ENCODE results near the gene MCIDAS.

MCIDAS gene

DNA sequence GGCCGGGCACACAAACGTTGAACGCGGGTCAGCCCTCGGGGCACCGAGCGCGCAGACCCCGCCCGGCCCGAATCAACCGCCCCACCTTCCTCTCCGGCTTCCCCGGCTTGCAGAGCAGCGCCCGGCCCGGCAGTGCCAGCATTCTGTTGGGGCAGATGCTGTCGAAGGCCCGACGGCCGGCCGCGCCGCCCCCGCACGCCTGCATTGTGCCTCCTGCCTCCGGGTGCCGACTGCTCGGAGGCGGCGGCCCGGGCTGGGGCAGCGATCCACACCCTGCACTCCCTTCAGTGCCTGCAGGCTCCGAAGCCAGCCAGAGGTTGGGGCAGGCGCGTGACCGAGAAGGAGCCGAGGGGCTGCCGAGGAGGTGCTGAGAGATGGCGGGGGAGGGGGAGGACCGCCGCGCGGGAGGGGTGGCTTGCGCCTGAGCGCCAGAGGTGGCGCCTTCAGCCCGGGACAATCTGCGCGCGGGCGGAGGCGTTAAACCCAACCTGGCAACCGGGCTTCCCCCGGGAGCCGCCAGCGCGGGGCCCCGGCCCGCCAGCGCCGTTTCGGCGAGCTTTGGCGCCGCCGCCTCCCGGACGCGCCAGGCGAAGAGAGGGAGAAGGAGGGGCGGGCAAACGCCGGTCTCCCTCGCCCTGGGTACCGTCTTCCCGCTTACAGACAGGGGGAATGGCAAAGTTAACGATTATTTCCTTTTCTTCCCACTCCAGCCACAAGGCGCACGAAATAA lies at the start of gene MCIDAS:
TSS of gene MCIDAS (minus strand) at position 382 of the 730 bp plus-strand sequence. CDS start at position 205, 177 bp downstream.
- no peak for DNase-seq (ENCODE audit: low read depth)

DNA sequence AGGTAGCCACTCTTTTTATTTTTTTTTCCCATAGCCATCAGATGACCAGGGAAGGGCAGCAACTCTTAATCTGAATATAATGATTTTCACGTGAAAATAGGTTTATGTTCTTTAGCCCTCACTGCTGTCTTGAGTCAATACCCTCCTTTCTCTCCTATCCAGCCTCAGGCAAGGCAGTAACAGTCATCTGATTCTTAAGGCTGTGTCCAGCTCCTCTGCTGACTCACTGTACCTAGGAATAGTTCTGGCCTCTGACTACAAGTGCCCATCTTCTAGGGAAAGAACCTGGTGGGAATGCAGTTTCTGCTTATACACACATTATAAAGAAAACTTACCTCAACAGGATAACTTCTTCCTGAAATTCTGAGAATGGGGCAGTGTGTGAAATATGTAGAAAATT lies 49.7 kb upstream of the MCIDAS start:
- DNase-seq (ENCODE audit: low read depth) = no peak

DNA sequence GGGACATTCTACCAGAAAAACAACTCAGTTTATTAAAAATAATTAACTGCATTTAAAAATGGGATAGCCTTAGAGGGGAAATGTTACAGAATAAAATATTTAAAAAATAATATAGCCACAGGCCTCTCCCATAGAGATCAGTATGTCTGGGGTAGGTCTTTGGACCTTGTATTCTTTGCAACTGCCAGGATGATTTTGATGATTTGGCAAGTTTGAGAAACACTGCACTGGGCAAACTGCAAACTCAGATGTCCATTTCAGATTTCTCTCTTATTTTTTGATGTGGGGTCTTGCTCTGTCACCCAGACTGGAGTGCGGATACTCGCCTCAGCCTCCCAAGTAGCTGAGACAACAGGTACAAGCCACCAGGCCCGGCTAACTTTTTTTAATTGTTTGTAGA lies 31.2 kb upstream of the MCIDAS start:
- no peak for DNase-seq (ENCODE audit: low read depth)

DNA sequence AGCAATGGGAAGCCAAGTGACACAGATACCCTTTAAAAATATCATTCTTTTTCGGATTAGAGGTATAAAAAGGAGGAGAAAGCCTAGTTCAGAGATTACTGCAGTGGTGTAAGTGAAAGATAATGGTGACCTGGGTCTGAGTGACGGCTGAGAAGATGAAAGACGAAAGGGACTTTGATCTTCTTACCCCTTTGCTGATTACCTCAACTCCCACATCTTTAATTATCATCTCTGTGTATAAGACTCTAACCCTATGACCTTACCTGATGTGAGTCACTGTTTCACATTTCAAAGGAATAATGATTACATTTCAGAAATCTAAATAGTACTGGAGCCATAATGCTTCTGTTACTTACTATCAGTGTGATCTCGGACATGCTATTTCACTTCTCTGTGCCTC lies 27.7 kb upstream of the MCIDAS start:
- DNase-seq (ENCODE audit: low read depth) = no peak

DNA sequence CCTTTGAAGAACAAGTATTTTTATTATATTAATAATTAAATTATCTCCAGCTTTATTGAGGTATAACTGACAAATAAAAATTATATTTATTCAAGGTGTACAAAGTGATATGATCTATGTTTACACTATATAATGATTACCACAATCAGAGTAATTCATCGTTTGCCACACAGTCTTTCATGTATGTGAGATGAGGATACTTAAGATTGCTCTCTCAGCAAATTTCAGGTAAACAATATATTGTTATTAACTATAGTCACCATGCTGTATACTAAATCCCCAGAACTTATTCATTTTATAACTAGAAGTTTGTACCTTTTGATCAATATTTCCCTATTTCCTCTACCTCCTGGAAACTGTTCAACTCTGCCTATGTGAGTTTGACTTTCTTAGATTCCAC lies 22.9 kb upstream of the MCIDAS start:
- no peak for DNase-seq (ENCODE audit: low read depth)

DNA sequence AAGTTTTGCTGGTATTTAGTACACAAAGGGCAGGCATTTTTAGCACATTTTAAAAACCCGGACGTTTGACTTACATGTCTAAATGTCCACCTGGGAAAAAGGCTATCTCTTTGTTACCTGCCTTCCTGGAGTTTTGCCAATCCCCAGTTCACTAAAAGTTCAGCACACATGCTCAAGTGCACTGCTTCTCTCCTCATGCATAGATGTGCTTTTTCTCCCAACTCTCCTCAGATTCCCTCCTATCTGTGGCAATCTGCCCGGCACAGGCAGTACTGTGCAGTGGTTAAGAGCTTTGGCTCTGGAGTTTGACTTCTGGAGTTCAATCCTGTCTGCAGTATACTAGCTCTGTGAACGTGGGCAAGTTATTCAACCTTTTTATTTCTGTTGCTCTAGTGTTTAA lies 14.6 kb upstream of the MCIDAS start:
- DNase-seq (ENCODE audit: low read depth) = no peak

DNA sequence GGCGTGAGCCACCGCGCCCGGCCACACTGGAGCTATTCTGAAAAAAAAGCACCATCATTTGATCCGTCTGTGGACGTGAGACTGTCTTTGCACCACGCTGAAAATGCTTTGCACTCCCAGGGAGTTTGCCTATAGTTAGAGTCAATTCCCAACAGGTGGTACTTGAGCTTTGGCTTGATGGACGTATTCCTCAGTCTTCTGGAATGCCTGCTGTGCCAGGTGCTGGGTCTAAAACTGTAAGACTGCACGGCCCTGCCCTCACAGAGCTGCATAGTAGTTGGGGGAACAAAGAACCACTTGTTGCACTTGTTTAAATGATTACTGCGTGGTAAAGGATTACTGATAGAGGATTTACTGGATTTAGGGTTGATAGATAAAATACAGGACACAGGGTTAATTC lies 9.7 kb upstream of the MCIDAS start:
- no peak for DNase-seq (ENCODE audit: low read depth)

DNA sequence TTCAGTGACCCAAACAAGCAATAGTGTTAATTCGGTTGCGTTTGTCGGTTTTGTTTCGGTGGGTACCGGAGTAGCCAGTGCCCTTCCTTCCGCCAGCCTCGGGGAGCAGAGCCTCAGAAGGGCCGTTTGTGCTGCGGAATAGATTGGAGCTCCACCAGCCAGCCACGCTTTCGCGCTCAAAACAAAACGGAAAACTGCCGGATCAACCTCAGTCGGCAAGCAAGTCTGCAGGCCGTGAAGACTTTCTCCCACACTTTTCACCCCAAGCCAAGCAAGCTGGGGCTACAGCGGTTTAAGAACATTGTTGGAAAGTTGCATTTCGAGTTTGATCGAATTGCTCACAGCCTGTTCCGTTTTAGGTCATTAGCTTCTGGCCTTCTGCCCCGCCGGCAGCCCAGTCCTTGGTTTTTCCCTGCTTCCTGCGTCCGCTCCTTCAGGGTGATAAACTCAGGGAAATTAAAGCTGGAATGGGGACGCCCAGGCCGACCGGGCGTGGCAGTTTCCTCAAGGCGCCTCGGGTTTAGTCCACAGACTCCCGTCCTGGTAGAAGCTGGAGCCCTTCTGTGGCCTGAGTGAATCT lies 7.1 kb upstream of the MCIDAS start:
- DNase-seq (ENCODE audit: low read depth) = no peak

DNA sequence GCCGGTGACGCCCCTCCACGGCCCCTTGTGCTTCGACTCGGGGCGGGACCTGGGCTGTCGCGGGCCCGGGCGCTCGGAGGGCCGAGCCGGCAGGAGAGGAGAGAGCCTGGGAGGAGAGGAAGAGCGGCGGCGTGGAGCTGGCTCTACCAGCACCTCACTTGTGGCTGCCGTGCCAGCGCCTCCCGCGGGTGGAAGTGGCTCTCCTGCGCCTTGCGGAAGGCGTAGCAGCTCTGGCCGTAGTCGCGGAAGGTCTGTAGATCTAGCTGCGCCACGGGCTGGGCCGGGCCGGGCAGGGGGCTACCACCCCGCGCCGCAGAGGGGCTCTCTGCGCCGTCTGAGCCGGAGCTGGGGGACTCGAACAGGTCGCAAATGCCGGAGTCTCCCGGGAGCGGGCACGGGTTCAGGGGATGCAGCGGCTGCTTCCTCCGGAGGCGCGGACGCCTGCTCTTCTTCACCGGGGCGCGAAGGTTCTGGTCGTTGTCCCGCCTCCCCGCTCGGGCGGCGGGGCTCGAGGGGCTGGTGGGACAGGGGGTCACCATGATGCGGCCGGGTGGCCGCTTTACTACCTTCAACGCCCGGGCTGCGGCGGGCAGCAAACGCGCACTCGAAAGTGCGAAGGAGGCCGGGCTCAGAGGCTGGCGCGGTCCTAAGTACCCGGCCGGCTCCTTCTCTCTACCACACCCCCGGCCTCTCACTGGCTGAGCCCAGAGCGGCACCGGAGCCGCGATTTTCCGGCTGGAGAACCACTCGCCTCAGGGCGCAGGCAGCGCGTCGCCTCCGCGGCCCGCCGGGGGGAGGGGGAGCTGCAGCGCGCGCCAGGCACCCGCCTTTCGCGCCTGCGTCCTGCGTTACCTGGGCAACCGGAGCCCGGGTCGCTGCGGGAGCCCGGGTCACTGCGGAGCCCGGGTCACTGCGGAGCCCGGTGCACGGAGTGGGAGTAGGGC lies 6.1 kb upstream of the MCIDAS start, which contains the start of gene CCNO:
TSS of gene CCNO (minus strand) at position 624 of the 944 bp plus-strand sequence. CDS start at position 539, 85 bp downstream.
- DNase-seq (ENCODE audit: low read depth) = no peak

DNA sequence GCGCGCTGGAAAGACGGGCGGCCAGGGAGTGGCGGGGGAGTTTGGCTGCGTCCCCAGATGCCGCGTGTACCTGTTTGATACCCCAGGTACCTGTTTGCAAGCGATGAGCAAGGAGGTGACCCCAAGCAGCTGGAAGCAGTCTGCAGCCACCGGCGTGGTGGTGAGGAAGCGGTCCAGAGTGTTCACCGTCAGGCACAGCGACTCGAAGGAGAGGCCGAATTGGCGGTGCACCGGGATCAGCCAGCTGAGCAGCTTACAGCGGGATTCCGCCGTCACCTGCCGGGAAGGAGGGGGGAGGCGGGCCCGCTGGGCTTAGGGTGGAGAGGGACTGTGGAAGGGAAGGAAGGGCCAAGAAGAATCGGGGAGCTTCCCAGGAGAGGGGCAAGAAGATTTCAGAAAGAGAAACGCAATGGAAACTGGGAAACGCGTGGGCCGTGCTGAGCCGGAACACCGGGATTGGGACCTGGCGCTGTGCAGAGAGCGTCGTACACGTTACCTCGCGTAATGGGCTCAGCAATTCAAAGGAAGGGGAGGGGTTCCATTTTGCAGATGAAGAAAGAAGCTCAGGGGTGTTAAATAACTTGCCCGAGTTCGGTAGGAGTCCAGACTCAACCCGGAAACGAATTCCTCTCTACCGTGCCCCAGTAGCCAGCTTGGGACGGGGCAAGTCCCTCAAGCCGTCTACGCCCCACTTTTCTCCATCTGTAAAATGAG lies 5.3 kb upstream of the MCIDAS start:
- no peak for DNase-seq (ENCODE audit: low read depth)

DNA sequence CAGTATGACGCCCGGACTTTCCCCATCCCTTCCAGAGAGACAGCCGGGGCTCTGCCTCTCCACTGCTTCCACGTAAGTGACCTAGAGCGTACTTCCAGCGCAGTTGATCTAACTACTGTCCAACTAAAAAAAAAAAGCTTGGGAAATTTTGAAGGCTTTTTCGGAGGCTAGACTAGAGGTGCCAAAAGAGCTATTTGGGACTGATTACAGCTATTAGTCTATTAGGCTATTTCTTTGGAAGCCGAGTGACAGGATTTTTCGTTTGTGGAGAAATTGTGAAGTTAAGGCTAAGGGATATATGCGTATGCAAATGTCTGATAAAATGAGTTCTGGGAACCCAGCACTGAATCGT lies 4.8 kb upstream of the MCIDAS start:
- DNase-seq (ENCODE audit: low read depth) = no peak

DNA sequence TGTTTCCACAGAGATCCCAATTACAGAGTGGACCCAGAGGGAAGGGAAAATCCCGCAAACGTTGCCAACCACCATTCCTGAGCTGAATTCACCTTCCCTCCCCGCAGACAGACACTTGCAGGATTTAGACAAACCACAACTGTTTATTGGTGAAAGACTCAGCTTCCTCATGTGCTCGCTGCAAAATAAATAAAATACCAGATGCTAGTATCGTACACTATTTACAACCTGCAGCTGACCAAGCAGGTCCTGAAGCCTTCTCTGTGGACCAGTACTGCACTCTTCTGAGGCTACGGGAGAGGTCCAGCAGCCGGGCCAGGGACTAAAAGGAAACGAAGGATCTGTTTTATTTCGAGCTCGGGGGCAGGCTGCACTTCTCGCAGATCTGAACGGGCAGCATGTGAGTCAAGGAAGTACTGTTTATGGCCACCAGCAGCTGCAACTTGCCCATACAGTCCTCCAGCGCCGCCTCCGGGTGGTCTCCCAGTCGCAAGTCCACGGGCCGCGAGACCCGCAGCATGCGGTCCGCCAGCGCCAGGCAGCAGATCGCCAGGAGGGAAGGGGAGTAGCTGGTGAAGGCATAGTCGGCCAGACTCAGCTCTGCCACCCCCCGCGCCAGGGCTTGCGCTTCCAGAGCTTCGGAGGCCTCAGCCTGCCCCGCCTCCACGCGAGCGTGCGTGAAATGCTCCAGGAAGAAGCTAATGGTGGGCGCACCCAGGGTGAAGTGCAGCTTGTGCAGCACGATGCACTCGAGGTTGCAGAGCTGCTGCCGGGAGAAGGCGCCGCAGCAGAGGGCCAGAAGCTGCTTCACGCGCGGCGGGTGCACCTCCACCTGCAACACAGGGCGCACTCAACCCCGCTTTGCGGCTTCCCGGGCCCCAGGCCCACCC lies 4.2 kb upstream of the MCIDAS start:
- no peak for DNase-seq (ENCODE audit: low read depth)

DNA sequence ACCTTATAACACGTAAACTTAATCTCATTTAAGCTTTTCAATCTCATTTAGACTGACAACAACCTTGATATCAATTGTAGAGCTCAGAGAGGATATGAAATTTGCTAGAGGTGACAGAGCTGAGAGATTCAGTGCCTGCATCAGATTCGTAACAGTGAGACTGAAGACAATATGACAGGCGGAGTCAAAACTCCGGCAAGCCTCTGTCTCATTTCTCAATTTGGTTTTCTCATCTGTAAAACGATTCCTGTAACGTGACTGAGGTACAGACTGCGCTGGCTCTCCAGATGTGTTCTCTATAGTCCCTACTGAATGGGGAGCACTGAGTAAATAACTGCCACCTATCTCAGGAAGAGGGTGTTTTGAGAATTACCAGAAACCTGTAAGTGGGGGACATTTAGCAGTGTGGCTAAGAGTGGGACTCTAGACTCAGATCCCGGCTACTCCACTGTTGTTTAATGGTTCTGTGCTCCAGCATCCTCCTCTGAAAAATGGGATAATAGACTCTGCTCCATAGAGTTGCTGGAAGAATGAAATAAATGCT lies 3.0 kb upstream of the MCIDAS start:
- DNase-seq (ENCODE audit: low read depth) = no peak

DNA sequence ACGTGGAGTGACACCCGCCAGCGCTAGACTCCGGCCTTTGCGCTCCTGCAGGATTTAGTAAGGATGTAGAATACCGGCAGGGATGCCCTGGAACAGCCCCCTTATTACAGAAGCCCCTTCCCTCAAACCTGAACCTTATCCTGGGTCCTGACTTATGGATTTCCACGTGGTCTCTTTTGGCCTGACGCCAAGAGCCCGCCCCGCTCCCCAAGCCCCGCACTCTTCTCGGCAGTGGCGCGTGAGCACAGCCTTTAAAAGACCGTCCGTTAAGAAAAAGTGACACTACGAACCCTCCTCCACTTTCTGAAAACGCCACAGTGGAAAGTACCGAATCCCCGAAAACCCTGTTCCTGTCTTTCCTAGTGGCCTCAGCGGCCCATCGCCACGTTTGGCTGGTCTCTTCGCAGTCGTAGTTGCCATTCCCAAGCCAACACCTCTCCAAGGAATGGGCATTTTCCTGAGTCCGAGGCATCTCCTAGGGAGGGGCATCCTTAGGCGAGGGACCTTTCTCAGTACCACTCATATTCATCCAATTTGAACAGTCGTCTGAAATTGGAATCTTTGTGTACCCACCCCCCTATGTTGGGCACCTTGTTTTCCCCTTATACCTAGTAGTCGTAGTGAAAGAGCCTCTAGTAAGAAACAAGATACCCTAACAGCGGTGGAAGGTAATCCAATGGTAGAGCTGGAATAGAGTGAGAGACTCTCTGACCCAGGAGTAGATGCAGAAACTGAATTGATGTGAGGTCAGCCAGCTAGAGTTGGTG lies 732 bp upstream of the MCIDAS start:
- DNase-seq (ENCODE audit: low read depth) = no peak

DNA sequence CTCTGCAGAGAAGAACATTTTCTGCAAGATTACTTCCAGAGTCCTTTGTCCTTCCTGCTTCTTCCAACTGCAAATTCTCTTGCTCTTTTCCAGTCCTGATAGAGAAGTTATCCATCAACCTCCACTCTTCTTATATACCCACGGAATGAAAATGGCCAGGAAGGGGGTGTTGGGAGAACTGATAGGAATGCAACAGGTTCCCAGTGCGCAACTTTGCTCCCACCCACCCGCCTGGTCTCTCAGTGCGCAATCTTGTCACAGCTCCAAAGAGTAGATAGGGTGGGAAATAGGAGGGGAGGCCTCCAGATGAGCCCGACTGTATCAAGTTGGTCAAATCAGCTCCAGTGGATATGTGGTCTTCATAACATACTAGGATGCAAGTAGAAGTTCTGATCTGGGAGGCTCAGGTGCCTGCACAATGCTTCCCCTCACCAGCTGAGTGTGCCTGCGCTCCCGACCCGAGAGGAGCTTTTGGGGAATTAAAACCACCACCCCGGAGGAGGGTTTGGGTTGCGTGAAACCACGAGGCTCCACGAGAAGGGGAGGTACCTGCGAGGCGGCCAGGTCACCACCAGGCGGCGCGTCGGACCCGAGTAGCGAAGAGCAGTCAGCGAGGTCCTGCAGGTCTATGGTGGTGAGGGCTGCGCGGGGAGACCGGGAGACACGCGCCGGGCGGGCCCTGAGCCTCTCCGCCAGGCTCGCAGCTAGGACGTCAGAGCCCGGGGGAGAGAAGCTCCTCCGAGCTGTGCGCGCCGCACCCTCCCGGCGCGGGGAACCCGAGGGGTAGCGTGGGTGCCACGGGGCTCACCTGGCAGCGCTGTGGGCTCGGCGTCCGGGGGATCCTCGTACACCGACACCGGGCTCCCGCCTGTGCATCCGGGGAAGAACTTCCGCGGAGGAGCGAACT lies 835 bp downstream of the MCIDAS start:
- DNase-seq (ENCODE audit: low read depth) = no peak

DNA sequence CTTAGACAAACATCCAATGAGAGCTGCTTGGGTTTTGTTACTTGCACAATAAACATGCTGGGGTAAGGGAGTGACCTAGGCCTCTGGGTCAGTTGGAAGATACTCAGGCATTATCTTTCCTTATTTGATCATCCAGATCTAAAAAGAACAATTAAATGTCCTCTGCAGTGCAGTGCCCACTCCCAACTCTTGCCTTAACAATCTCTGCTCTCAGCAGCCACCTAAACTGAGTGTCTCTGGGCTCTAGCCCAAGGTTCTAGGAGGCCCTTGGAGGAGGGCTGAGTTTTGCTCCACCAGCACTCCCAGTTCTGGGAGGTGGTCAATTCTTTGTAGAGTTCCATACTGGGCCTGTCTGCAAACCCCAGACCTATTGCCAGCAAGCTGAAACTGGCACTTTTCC lies 1.8 kb downstream of the MCIDAS start:
- DNase-seq (ENCODE audit: low read depth) = no peak

DNA sequence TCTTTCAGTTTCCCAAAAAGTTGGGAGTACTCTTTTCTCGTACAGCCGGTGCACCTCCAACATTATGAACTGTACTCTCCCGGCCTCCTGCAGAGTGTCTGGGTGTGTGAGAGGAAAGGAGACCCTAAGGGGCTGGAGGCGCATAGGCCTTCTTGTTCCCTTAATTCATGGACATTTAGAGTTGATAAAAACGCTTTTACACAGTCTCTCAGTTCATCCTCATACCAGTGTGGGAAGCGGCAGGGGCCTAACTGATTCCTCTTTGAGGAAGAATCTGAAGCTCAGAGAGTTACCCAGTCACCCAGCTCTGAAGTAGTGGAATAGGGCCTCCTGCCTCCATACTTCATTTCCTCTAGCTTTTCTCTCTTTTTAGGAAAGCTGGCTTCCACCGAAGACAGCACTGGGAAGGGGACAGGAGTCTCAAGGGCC lies 3.3 kb downstream of the MCIDAS start:
- no peak for DNase-seq (ENCODE audit: low read depth)

DNA sequence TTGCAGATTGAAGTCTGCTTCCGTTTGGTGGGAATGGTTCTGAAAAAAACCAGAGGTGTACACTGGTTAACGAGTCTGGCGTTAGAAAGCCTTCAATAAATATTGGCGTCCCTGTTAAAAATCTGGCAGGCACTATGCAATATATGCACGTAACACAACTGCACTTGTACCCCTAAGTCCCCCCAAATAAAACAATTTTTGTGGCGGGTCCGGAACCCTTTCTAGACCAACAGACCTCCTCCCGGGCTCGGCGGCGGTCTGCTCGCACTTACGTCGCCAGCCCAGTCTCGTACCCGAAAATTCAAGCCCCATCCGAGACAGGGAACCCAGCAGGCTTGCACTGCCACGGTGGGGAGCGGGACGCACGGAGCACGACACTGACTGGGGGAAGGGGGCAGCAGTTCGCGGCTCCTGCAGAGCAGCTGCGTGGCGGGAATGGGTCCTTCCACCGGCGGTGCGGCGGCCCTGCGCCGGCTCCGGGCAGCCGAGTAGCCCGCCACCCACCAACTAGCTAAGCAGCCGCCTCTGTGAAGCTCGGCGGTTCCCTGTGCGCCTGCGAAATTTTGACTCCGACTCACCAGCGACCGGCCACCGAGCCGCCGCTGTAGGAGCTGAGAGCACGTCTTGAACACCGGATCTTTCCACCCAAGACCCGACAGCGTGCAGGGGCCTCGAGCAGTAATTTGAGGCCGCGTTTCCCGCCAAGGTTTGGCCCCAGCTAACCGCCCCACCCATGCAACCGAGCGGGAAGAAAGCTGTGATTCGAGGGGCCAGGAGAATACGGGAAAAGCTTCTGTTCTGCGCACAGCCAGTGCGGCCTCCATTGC lies 3.9 kb downstream of the MCIDAS start:
- DNase-seq (ENCODE audit: low read depth) = no peak

All from activated gamma-delta T cell treated with anti-CD3 and anti-CD28 coated beads, Interleukin-2, amount 50 U/mL, for 16 hours (primary cell).